H1 (cell line): ENCODE measurements around the gene RABGAP1. TPM values are rescaled to one million over a fixed set of nuclear protein-coding genes. Genes with fewer than 3 reads are reported as not detected.

Experiments used
- CTCF ChIA-PET: fragments of 300-600 bp; sonication (Branson Sonifier 250); formaldehyde crosslinking; loops from one replicate; lab custom pipeline; 2021; ENCODE audit not compliant: partially characterized antibody; lab: Charles Lee
- POLR2A ChIA-PET: fragments of 300-600 bp; sonication (Branson Sonifier 250); formaldehyde crosslinking; loops from one replicate; lab custom pipeline; 2021; ENCODE audit warnings: inconsistent platforms; ENCODE audit not compliant: partially characterized antibody; lab: Charles Lee
- DNase-seq, 2 experiments: peaks; one replicate each; pipeline versions ENCODE4 v3.0.0 to v3.0.0-alpha.2; 2010 to 2022; ENCODE audit warnings: low spot score in 2 of 2, low read depth in 1 of 2, mixed read lengths in 1 of 2
- FAIRE-seq: peaks from 2 replicates; lab custom pipeline; 2011; peaks lifted over from hg19 to GRCh38; lab: Jason Lieb, UNC
- H2AFZ ChIP-seq: 2 replicates; pipeline ENCODE4 v1.8.1; 2012; ENCODE audit warnings: low read length, inconsistent platforms
- H2AK5ac ChIP-seq: 2 replicates; pipeline ENCODE4 v1.6.1; 2013; ENCODE audit warnings: low read depth, low read length
- H2BK120ac ChIP-seq: replicated peaks from 2 replicates; pipeline ENCODE3; 2013; ENCODE audit warnings: low read depth, low read length, inconsistent platforms
- H2BK12ac ChIP-seq: 2 replicates; pipeline ENCODE4 v1.6.1; 2013; ENCODE audit warnings: low read depth, low read length
- H2BK15ac ChIP-seq: 2 replicates; pipeline ENCODE4 v1.6.1; 2013; ENCODE audit warnings: low read length
- H2BK20ac ChIP-seq: 2 replicates; pipeline ENCODE4 v1.6.1; 2013; ENCODE audit warnings: low read length
- H2BK5ac ChIP-seq: 2 replicates; pipeline ENCODE4 v1.6.1; 2013; ENCODE audit warnings: low read depth, low read length
- H3K14ac ChIP-seq: 2 replicates; pipeline ENCODE4 v1.6.1; 2013; ENCODE audit warnings: inconsistent platforms; ENCODE audit not compliant: insufficient read length
- H3K18ac ChIP-seq: 2 replicates; pipeline ENCODE4 v1.6.1; 2013; ENCODE audit warnings: low read length; ENCODE audit errors: extremely low read depth
- H3K23ac ChIP-seq: 2 replicates; pipeline ENCODE4 v1.6.1; 2013; ENCODE audit warnings: inconsistent platforms; ENCODE audit not compliant: insufficient read length
- H3K23me2 ChIP-seq: 2 replicates; pipeline ENCODE4 v1.6.1; 2013; ENCODE audit warnings: low read depth, low read length
- H3K27ac ChIP-seq: 2 replicates; pipeline ENCODE4 v1.6.1; 2011; ENCODE audit warnings: low read depth, low read length, inconsistent platforms
- H3K27me3 ChIP-seq, 4 experiments: replicated peaks in 1 of 4; 1 replicate in 1 of 4; 2 replicates in 3 of 4; pipeline versions ENCODE4 v1.6.1 to v1.8.1; 2011 to 2013; ENCODE audit warnings: low read length in 3 of 4, mild to moderate bottlenecking in 3 of 4, inconsistent platforms in 2 of 4, mixed read lengths in 2 of 4, moderate library complexity in 1 of 4; ENCODE audit not compliant: control insufficient read depth in 3 of 4, insufficient read depth in 3 of 4; ENCODE audit errors: extremely low read depth in 1 of 4
- H3K36me3 ChIP-seq, 4 experiments: 2 replicates each; pipeline versions ENCODE4 v1.6.1 to v1.8.1; 2011 to 2013; ENCODE audit warnings: mild to moderate bottlenecking in 4 of 4, low read length in 3 of 4, moderate library complexity in 2 of 4, control low read depth in 1 of 4, inconsistent platforms in 1 of 4; ENCODE audit not compliant: insufficient read depth in 4 of 4, control insufficient read depth in 2 of 4
- H3K4ac ChIP-seq: replicated peaks from 2 replicates; pipeline ENCODE3; 2013; ENCODE audit warnings: low read length, low read depth, mixed read lengths, inconsistent platforms; ENCODE audit not compliant: insufficient read length
- H3K4me1 ChIP-seq, 4 experiments: replicated peaks in 1 of 4; 1 replicate in 1 of 4; 2 replicates in 3 of 4; pipeline versions ENCODE4 v1.6.1 to v1.8.1; 2011 to 2013; ENCODE audit warnings: low read length in 3 of 4, inconsistent platforms in 2 of 4, mixed read lengths in 1 of 4; ENCODE audit not compliant: insufficient read depth in 4 of 4, control insufficient read depth in 3 of 4
- H3K4me2 ChIP-seq, 2 experiments: 2 replicates each; pipeline versions ENCODE4 v1.6.1 to v1.8.1; 2011 to 2013; ENCODE audit warnings: low read depth in 2 of 2, low read length in 2 of 2, control low read depth in 1 of 2, inconsistent platforms in 1 of 2, mild to moderate bottlenecking in 1 of 2; ENCODE audit not compliant: insufficient read depth in 1 of 2
- H3K4me3 ChIP-seq, 4 experiments: fragments of 200-600, 300-600 bp in 1 of 4; sonication (generic), shearing (Covaris generic), sonication (Bioruptor Twin) in 1 of 4; 2 replicates each; pipeline versions ENCODE4 v1.5.1 to v1.8.1; 2011 to 2016; ENCODE audit warnings: low read length in 4 of 4, low read depth in 3 of 4, control low read depth in 2 of 4, inconsistent platforms in 2 of 4, mild to moderate bottlenecking in 2 of 4, mixed read lengths in 1 of 4, moderate library complexity in 1 of 4; ENCODE audit not compliant: insufficient read depth in 2 of 4; ENCODE audit errors: extremely low read depth in 1 of 4
- H3K56ac ChIP-seq: replicated peaks from 2 replicates; pipeline ENCODE3; 2013; ENCODE audit warnings: low read depth, mild to moderate bottlenecking, mixed read lengths, low read length, inconsistent platforms; ENCODE audit not compliant: insufficient read length
- H3K79me1 ChIP-seq: 2 replicates; pipeline ENCODE4 v1.6.1; 2013; ENCODE audit warnings: low read depth, low read length, control low read depth
- H3K79me2 ChIP-seq, 2 experiments: 2 replicates each; pipeline versions ENCODE4 v1.6.1 to v1.8.1; 2012 to 2013; ENCODE audit warnings: low read length in 2 of 2, mild to moderate bottlenecking in 2 of 2, inconsistent platforms in 1 of 2; ENCODE audit not compliant: insufficient read depth in 2 of 2, control insufficient read depth in 1 of 2
- H3K9ac ChIP-seq, 4 experiments: replicated peaks in 1 of 4; 1 replicate in 1 of 4; 2 replicates in 3 of 4; pipeline versions ENCODE4 v1.6.1 to v1.8.1; 2011 to 2013; ENCODE audit warnings: low read depth in 3 of 4, low read length in 3 of 4, control low read depth in 2 of 4, mild to moderate bottlenecking in 2 of 4, moderate library complexity in 2 of 4, inconsistent platforms in 1 of 4; ENCODE audit errors: extremely low read depth in 1 of 4
- H3K9me3 ChIP-seq, 2 experiments: 2 replicates each; pipeline versions ENCODE4 v1.6.1 to v1.8.1; 2012 to 2013; ENCODE audit warnings: mild to moderate bottlenecking in 2 of 2, moderate library complexity in 2 of 2, control low read depth in 1 of 2, inconsistent platforms in 1 of 2, low read depth in 1 of 2, low read length in 1 of 2, mixed read lengths in 1 of 2; ENCODE audit not compliant: insufficient read depth in 2 of 2
- H4K20me1 ChIP-seq, 2 experiments: replicated peaks in 1 of 2; 2 replicates each; pipeline versions ENCODE3 to v1.8.1; 2011 to 2013; ENCODE audit warnings: inconsistent platforms in 2 of 2, low read length in 2 of 2, mild to moderate bottlenecking in 1 of 2; ENCODE audit not compliant: insufficient read depth in 2 of 2, control insufficient read depth in 1 of 2
- H4K5ac ChIP-seq: 2 replicates; pipeline ENCODE4 v1.6.1; 2013; ENCODE audit warnings: low read length, low read depth, mixed read lengths, inconsistent platforms; ENCODE audit not compliant: insufficient read length
- H4K8ac ChIP-seq: 2 replicates; pipeline ENCODE4 v1.8.0; 2013; ENCODE audit warnings: mild to moderate bottlenecking, moderate library complexity, low read length, inconsistent platforms; ENCODE audit not compliant: insufficient read depth; ENCODE audit errors: extremely low read depth
- H4K91ac ChIP-seq: replicated peaks from 2 replicates; pipeline ENCODE3; 2013; ENCODE audit warnings: low read length, mixed read lengths, inconsistent platforms; ENCODE audit not compliant: insufficient read length
- BRCA1 ChIP-seq: IDR thresholded peaks from 2 replicates; pipeline ENCODE4 v1.6.1; 2012; ENCODE audit warnings: low read depth, low read length, improper control_type of control experiment
- CBX5 ChIP-seq: fragments of 300-800, 300-1000 bp; sonication (generic); IDR thresholded peaks from 2 replicates; pipeline ENCODE4 v1.7.1; 2016; ENCODE audit warnings: antibody characterized with exemption, low read length, low read depth
- KDM5A ChIP-seq: fragments of 200-600 bp; IDR thresholded peaks from 2 replicates; pipeline ENCODE4 v1.7.1; 2012; ENCODE audit warnings: mild to moderate bottlenecking, low read length, inconsistent platforms, mixed read lengths
- TAF7 ChIP-seq: optimal IDR thresholded peaks from 2 replicates; pipeline ENCODE3; 2011; ENCODE audit warnings: low read depth, mild to moderate bottlenecking, inconsistent platforms, low read length, moderate library complexity, borderline replicate concordance
- WGBS, 2 experiments: shearing (Covaris generic) in 1 of 2; methylation state at CpG; one replicate each; pipeline versions ENCODE4 v1.1.6 to v1.1.7; 2013 to 2015; ENCODE audit warnings: low lambda C conversion rate in 2 of 2, mixed read lengths in 2 of 2, inconsistent platforms in 1 of 2, low coverage in 1 of 2, missing lambda C conversion rate in 1 of 2; ENCODE audit not compliant: insufficient replicate concordance in 2 of 2, insufficient coverage in 1 of 2, insufficient read length in 1 of 2; ENCODE audit errors: extremely low coverage in 1 of 2, missing lambda C conversion rate in 1 of 2; 5-methylcytosine and 5-hydroxymethylcytosine counted together
- polyA plus RNA-seq, 7 experiments: library from polyadenylated mRNA; depleted of rRNA in 3 of 7; stranded (reverse) in 5 of 7; unstranded in 2 of 7; fragments of >200 nt in 5 of 7; fragments of 200-250 nt in 2 of 7; gene quantifications; 1 replicate in 5 of 7; 2 replicates in 1 of 7; 4 replicates in 1 of 7; pipeline versions ENCODE4 v1.2.1 to v1.2.3, GENCODE V29; 2011 to 2013; ENCODE audit warnings: missing spikeins in 2 of 7, mixed read lengths in 2 of 7
- total RNA-seq: library from RNA; stranded (reverse); fragmentation: NEBNext Ultra II Directional; extraction: Animal tissue kit (Norgen Biotek cat#: 25700); gene quantifications from 2 replicates; pipeline ENCODE4 v1.2.1, GENCODE V29; 2021

Gene RABGAP1
- total and polyA plus RNA-seq, 2 of the 8 experiments (the other 6 are each of a cell fraction or from before 2014, with no cell fraction given), result 15.7 to 38.3 TPM

DNA sequence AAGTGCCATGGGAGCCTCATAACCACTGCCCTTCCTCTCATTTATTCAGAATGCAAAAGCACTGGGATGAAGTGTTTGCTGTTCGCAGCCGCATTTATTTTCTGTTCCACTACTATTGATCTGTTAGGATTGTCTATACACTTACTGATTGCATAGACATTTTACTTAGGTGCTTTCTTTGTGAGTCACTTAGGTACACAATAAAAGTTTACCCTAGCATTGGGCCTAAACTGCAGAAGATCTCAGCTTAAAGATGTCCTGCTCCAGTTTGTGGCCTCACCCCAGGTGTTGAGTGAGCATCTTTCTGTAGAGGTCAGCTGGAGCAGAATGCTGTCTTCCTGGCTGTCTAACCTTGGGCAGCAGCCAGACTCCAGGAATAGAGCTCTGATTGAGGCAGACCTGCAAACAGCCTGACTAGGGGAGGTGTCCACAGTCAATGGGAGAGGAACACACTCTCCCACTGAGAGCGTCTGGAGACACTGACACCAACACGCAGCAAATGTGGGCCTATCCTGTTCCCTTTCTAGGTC is 146.6 kb downstream of the RABGAP1 start:
- no peak overlapping the region for H2AFZ ChIP-seq
- no peaks in the 10 kb centered on the region for H3K79me2 ChIP-seq
- no peak overlapping the region for H2BK12ac ChIP-seq
- H2BK5ac ChIP-seq, result no peak overlapping the region
- H3K23me2 ChIP-seq, result no peaks in the 10 kb centered on the region
- H4K5ac ChIP-seq, result no peak overlapping the region
- TF ChIP-seq KDM5A, result no peak
- TF ChIP-seq CBX5, result no peak
- TF ChIP-seq BRCA1, result no peak
- no peak for TF ChIP-seq TAF7
- no peaks in the 10 kb centered on the region for H3K9me3 ChIP-seq
- H4K8ac ChIP-seq, result no peak overlapping the region
- no peak overlapping the region for H3K23ac ChIP-seq
- no peak overlapping the region for H2BK120ac ChIP-seq
- peaks cover 7 to 39% (median 23%) of the 10 kb centered on the region in 4 experiments; a peak in 7 of 8 replicates for H3K36me3 ChIP-seq
- DNase-seq (no peak), FAIRE-seq (no peak)
- H3K79me1 ChIP-seq, result 0 out of 2 replicates have a peak, but pooled peaks cover 2% of the 10 kb centered on the region
- H2AK5ac ChIP-seq, result no peak overlapping the region
- H3K4me2 ChIP-seq, result no peak overlapping the region
- POLR2A ChIA-PET, result no interaction called here
- H3K4ac ChIP-seq, result no peak overlapping the region
- no peaks in the 10 kb centered on the region for H3K27me3 ChIP-seq
- H3K18ac ChIP-seq, result no peak overlapping the region
- H3K4me3 ChIP-seq, result no peak overlapping the region
- H3K14ac ChIP-seq, result no peak overlapping the region
- H3K4me1 ChIP-seq, result peaks cover 0 to 5% (median 2%) of the 10 kb centered on the region in 4 experiments; a peak in 3 of 7 replicates
- no peak overlapping the region for H3K56ac ChIP-seq
- H4K20me1 ChIP-seq, result peaks cover 0 to 1% of the 10 kb centered on the region in 2 experiments
- no peak overlapping the region for H3K9ac ChIP-seq
- CTCF ChIA-PET, result interaction anchor here (1.1 to 2.3 kb wide), 4 partner anchors 15 to 262 kb away, joined by 3 to 10 read pairs (median 4); no protein-coding TSS in a partner anchor
- H3K27ac ChIP-seq, result no peak overlapping the region
- no peak overlapping the region for H2BK20ac ChIP-seq
- no peak overlapping the region for H2BK15ac ChIP-seq
- WGBS, 2 experiments, result 86% methylated on average over 4 of the region's 4 CpGs; no CpG with 5 or more reads in 1 of the 2 experiments
- no peak overlapping the region for H4K91ac ChIP-seq
